Neural progenitor cell (in vitro differentiated cells): ENCODE data around the gene SPATA6L. TPM values are rescaled to one million over a fixed set of nuclear protein-coding genes. Genes with fewer than 3 reads are reported as not detected.

Source experiments
- DNase-seq: peaks from one replicate; pipeline ENCODE4 v3.0.0-alpha.2; 2016; ENCODE audit warnings: low spot score
- H2AFZ ChIP-seq: fragments of 200-600 bp; sonication (generic); replicated peaks from 2 replicates; pipeline ENCODE4 v1.6.1; 2016; ENCODE audit warnings: antibody characterized with exemption
- H3F3A ChIP-seq: fragments of 200-600 bp; sonication (generic); 2 replicates; pipeline ENCODE4 v1.6.1; 2016; ENCODE audit warnings: antibody characterized with exemption, low read depth
- H3K27ac ChIP-seq: fragments of 200-600 bp; sonication (generic); 2 replicates; pipeline ENCODE4 v1.5.1; 2016; ENCODE audit warnings: mild to moderate bottlenecking
- H3K27me3 ChIP-seq: fragments of 200-600 bp; sonication (generic); 2 replicates; pipeline ENCODE4 v1.6.1; 2016; ENCODE audit warnings: mild to moderate bottlenecking, moderate library complexity
- H3K36me3 ChIP-seq: fragments of 200-600 bp; sonication (generic); 2 replicates; pipeline ENCODE4 v1.5.1; 2016
- H3K4me1 ChIP-seq: fragments of 200-600 bp; sonication (generic); 2 replicates; pipeline ENCODE4 v1.6.1; 2016; ENCODE audit warnings: mixed run types
- H3K4me2 ChIP-seq: fragments of 200-600 bp; sonication (generic); 2 replicates; pipeline ENCODE4 v1.6.1; 2016
- H3K4me3 ChIP-seq: fragments of 200-600 bp; sonication (generic); 2 replicates; pipeline ENCODE4 v1.5.1; 2016
- H3K79me2 ChIP-seq: fragments of 200-600 bp; sonication (generic); 2 replicates; pipeline ENCODE4 v1.6.1; 2016; ENCODE audit warnings: low read depth
- H3K9ac ChIP-seq: fragments of 200-600 bp; sonication (generic); 2 replicates; pipeline ENCODE4 v1.6.1; 2016
- H3K9me3 ChIP-seq: fragments of 200-600 bp; sonication (generic); 2 replicates; pipeline ENCODE4 v1.5.1; 2016; ENCODE audit warnings: low read depth
- H4K20me1 ChIP-seq: fragments of 200-600 bp; sonication (generic); 2 replicates; pipeline ENCODE4 v1.6.1; 2016; ENCODE audit warnings: low read depth
- H3K27ac Mint-ChIP-seq: 3 replicates; pipeline ENCODE4 v1.8.0; 2021; ENCODE audit warnings: mixed read lengths
- H3K27me3 Mint-ChIP-seq: 2 replicates; pipeline ENCODE4 v1.8.0; 2022; ENCODE audit warnings: low read depth, mild to moderate bottlenecking, inconsistent platforms, moderate library complexity, mixed read lengths; ENCODE audit not compliant: insufficient read depth
- H3K36me3 Mint-ChIP-seq: 3 replicates; pipeline ENCODE4 v1.8.0; 2021; ENCODE audit warnings: mixed read lengths
- H3K4me1 Mint-ChIP-seq: 3 replicates; pipeline ENCODE4 v1.8.0; 2021; ENCODE audit warnings: mixed read lengths
- H3K4me3 Mint-ChIP-seq: 3 replicates; pipeline ENCODE4 v1.8.0; 2021; ENCODE audit warnings: mild to moderate bottlenecking, moderate library complexity, mixed read lengths
- H3K9me3 Mint-ChIP-seq: 3 replicates; pipeline ENCODE4 v1.8.0; 2020; ENCODE audit warnings: mixed read lengths
- EZH2 ChIP-seq: fragments of 200-600 bp; sonication (generic); IDR thresholded peaks from 2 replicates; pipeline ENCODE4 v1.6.1; 2017; ENCODE audit warnings: antibody characterized with exemption, mild to moderate bottlenecking, moderate library complexity
- EZH2phosphoT487 ChIP-seq: fragments of 200-600 bp; sonication (generic); IDR thresholded peaks from 2 replicates; pipeline ENCODE4 v1.6.1; 2017; ENCODE audit warnings: antibody characterized with exemption
- total RNA-seq: library from RNA; depleted of rRNA; stranded (reverse); fragments of >200 nt; gene quantifications from 2 replicates; pipeline ENCODE4 v1.2.3, GENCODE V29; 2015; ENCODE audit warnings: low replicate concordance
- TF ChIP-seq, protein P1 (sequence below): fragments of 200-600 bp; sonication (generic); IDR thresholded peaks from 2 replicates; pipeline ENCODE4 v1.5.1; 2017; ENCODE audit warnings: antibody characterized with exemption, mild to moderate bottlenecking

The SPATA6L gene
- total RNA-seq, 1 donor from 2014 or later, result 0.99 TPM

DNA sequence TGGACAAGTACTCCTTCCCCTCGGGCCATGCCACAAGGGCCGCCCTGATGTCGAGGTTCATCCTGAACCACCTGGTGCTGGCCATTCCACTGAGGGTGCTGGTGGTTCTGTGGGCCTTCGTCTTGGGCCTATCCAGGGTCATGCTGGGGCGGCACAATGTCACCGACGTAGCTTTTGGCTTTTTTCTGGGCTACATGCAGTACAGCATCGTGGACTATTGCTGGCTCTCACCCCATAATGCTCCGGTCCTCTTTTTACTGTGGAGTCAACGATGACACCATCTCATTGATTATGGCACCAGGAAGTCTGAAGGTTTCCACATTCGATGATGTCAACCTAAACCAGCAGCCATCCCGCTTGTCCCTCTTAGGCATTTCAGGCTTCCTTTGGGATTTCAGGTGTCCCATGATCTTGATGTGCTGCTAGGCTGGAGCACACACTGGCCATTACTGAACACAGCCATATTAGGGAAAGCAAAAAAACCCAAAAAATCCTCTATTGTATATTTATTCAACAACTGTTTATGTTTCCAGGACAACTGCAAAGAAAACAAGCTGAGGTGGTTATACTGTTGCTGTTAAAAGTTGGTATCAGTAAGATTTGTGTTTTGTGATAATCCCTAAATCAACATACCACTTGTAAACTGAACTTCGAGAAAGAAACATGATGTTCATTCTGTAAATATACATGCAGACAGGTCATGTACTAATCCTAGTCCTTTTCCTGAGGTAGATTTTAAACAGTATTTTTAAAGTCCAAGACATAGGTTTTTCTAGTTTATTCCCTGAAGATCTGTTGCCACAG, 3.1 kb downstream of the SPATA6L start:
- Mint-ChIP-seq H3K9me3 (no peaks in the 10 kb centered on the region), H3K27ac (peak overlapping the region; percentile 7), H3K4me3 (peak overlapping the region; percentile 89), H3K4me1 (peaks cover 35% of the 10 kb centered on the region), H3K36me3 (no peaks in the 10 kb centered on the region), H3K27me3 (no peaks in the 10 kb centered on the region)
- Histone ChIP-seq H3K4me2 (peak overlapping the region; percentile 93), H2AFZ (no peak overlapping the region), H3K9me3 (no peaks in the 10 kb centered on the region), H4K20me1 (no peaks in the 10 kb centered on the region), H3K9ac (no peak overlapping the region), H3K79me2 (no peaks in the 10 kb centered on the region), H3F3A (peaks cover 16% of the 10 kb centered on the region), H3K4me1 (peaks cover 7% of the 10 kb centered on the region), H3K4me3 (peak overlapping the region; percentile 69), H3K36me3 (no peaks in the 10 kb centered on the region), H3K27me3 (peaks cover 25% of the 10 kb centered on the region), H3K27ac (no peak overlapping the region)
- TF ChIP-seq EZH2phosphoT487 (no peak), EZH2 (no peak)
- TF ChIP-seq, protein P1, sequence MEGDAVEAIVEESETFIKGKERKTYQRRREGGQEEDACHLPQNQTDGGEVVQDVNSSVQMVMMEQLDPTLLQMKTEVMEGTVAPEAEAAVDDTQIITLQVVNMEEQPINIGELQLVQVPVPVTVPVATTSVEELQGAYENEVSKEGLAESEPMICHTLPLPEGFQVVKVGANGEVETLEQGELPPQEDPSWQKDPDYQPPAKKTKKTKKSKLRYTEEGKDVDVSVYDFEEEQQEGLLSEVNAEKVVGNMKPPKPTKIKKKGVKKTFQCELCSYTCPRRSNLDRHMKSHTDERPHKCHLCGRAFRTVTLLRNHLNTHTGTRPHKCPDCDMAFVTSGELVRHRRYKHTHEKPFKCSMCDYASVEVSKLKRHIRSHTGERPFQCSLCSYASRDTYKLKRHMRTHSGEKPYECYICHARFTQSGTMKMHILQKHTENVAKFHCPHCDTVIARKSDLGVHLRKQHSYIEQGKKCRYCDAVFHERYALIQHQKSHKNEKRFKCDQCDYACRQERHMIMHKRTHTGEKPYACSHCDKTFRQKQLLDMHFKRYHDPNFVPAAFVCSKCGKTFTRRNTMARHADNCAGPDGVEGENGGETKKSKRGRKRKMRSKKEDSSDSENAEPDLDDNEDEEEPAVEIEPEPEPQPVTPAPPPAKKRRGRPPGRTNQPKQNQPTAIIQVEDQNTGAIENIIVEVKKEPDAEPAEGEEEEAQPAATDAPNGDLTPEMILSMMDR, result no peak
- peak; percentile 1 for DNase-seq

DNA sequence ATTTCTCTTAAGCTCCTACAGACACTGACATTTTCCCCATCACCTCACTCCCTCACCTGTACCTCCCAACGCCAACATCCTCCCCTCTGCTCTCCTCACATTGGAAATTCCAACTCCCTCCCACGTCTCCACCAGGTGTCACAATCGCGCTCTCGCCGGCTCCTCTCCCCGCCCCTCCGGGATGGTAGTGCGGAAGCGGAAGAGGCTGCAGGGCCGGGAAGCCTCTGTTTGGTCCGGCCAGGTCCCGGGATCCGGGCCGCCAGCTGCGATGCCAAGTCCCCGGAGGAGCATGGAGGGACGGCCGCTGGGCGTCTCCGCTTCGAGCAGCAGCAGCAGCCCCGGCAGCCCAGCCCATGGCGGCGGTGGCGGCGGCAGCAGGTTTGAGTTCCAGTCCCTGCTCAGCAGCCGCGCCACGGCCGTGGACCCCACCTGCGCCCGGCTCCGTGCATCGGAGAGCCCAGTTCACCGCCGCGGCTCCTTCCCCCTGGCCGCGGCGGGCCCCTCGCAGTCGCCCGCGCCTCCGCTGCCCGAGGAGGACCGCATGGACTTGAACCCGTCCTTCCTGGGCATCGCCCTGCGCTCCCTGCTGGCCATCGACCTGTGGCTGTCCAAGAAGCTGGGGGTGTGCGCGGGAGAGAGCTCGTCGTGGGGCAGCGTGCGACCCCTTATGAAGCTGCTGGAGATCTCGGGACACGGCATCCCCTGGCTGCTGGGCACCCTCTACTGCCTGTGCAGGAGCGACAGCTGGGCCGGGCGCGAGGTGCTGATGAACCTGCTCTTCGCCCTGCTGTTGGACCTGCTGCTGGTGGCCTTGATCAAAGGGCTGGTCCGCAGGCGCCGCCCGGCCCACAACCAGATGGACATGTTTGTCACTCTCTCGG, 3.9 kb downstream of the SPATA6L start, which contains the start of gene PLPP6:
PLPP6 (plus strand) TSS at position 187 of the 881 bp plus-strand sequence; CDS start at position 269, 82 bp downstream.
- Mint-ChIP-seq H3K4me3 (peak within 1 kb of the TSS; percentile 89), H3K27me3 (no peaks in the 10 kb centered on the region), H3K27ac (peak within 1 kb of the TSS; percentile 76), H3K4me1 (peaks cover 35% of the 10 kb centered on the region), H3K36me3 (no peaks in the 10 kb centered on the region), H3K9me3 (no peaks in the 10 kb centered on the region)
- Histone ChIP-seq H3F3A (peaks cover 16% of the 10 kb centered on the region), H3K4me3 (peak within 1 kb of the TSS; percentile 69), H3K4me1 (peaks cover 7% of the 10 kb centered on the region), H2AFZ (peak within 1 kb of the TSS; percentile 81), H3K9me3 (no peaks in the 10 kb centered on the region), H3K9ac (no peak within 1 kb of the TSS), H3K27me3 (peaks cover 19% of the 10 kb centered on the region), H3K79me2 (no peaks in the 10 kb centered on the region), H4K20me1 (no peaks in the 10 kb centered on the region), H3K36me3 (no peaks in the 10 kb centered on the region), H3K27ac (no peak within 1 kb of the TSS), H3K4me2 (peak within 1 kb of the TSS; percentile 93)
- peak; percentile 91 for DNase-seq
- TF ChIP-seq EZH2 (peak; percentile 47), EZH2phosphoT487 (no peak)
- TF ChIP-seq, protein P1, result peak; percentile 59

DNA sequence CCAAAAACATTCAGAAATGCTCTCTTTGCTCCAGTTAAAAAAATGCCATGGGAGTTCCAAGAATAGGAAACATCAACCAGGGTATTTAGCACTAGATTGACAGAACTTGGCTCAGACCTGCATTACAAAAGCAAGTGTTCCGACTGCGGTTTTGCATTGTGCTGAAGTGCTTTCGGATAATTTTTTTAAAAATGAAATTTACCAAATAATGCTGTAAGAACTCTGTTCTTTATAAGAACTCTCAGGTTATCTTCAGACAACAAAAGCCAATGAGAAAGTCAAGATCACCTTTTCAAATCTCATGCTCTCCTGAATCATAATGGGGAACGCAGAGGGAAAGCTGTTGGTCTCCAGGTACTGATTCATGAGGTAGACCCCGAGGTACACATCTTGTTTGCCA, 4.7 kb downstream of the SPATA6L start:
- Mint-ChIP-seq H3K4me1 (peaks cover 35% of the 10 kb centered on the region), H3K4me3 (peak overlapping the region; percentile 89), H3K27me3 (no peaks in the 10 kb centered on the region), H3K36me3 (no peaks in the 10 kb centered on the region), H3K9me3 (no peaks in the 10 kb centered on the region), H3K27ac (no peak overlapping the region)
- Histone ChIP-seq H3K4me3 (peak overlapping the region; percentile 69), H2AFZ (peak overlapping the region; percentile 81), H3K36me3 (no peaks in the 10 kb centered on the region), H3K9me3 (no peaks in the 10 kb centered on the region), H3K4me2 (peak overlapping the region; percentile 93), H3K9ac (no peak overlapping the region), H3K27ac (no peak overlapping the region), H3K79me2 (no peaks in the 10 kb centered on the region), H4K20me1 (no peaks in the 10 kb centered on the region), H3K27me3 (peaks cover 11% of the 10 kb centered on the region), H3F3A (peaks cover 16% of the 10 kb centered on the region), H3K4me1 (peaks cover 7% of the 10 kb centered on the region)
- no peak for TF ChIP-seq EZH2phosphoT487
- TF ChIP-seq, protein P1, result no peak
- DNase-seq, result no peak
